ENCODE results near the gene TMEM100. TPM values are rescaled to one million over a fixed set of nuclear protein-coding genes. Genes with fewer than 3 reads are reported as not detected.

TMEM100 gene
- total and polyA plus RNA-seq, 2 experiments from 2014 or later = 0.39 TPM; not detected in 1

DNA sequence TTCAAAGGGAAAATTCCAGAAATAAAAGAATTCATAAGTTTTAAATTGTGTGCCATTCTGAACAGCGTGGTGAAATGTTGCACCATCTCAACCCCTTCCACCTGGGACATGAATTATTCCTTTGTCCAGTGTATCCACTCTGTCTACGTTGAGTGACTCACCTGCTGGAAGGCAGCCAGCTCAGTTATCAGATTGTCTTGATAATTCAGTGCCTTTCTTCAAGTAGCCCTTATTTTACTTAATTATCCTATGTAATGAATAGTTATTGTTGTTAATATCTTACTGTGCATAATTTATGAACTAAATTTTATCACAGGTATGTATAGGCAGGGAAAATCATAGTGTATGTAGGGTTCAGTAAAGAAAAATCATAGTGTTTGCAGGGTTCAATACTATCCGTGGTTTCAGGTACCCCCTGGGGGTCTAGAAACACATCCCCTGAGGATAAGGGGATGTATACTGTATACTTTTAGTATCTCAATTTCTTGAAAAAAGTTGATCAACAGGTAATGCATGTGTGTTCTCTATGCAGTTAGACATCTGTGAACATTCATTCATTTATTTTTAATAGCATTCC is 20.5 kb upstream of the TMEM100 start:
- no peak for DNase-seq (ENCODE audit: low read depth in 1 of 2, low spot score in 1 of 2)
- H3K36me3 ChIP-seq = no peaks in the 10 kb centered on the region
- H3K27me3 ChIP-seq = no peaks in the 10 kb centered on the region
- TF ChIP-seq, protein P1, sequence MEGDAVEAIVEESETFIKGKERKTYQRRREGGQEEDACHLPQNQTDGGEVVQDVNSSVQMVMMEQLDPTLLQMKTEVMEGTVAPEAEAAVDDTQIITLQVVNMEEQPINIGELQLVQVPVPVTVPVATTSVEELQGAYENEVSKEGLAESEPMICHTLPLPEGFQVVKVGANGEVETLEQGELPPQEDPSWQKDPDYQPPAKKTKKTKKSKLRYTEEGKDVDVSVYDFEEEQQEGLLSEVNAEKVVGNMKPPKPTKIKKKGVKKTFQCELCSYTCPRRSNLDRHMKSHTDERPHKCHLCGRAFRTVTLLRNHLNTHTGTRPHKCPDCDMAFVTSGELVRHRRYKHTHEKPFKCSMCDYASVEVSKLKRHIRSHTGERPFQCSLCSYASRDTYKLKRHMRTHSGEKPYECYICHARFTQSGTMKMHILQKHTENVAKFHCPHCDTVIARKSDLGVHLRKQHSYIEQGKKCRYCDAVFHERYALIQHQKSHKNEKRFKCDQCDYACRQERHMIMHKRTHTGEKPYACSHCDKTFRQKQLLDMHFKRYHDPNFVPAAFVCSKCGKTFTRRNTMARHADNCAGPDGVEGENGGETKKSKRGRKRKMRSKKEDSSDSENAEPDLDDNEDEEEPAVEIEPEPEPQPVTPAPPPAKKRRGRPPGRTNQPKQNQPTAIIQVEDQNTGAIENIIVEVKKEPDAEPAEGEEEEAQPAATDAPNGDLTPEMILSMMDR (IDR thresholded peaks at IDR 0.05; ENCODE audit: low read depth, low read length) = no peak
- no peak overlapping the region for H3K4me3 ChIP-seq
- no peaks in the 10 kb centered on the region for H3K4me1 ChIP-seq (ENCODE audit: low read depth)
- no peaks in the 10 kb centered on the region for H3K9me3 ChIP-seq (ENCODE audit: low read depth)
- H3K27ac ChIP-seq = no peak overlapping the region

DNA sequence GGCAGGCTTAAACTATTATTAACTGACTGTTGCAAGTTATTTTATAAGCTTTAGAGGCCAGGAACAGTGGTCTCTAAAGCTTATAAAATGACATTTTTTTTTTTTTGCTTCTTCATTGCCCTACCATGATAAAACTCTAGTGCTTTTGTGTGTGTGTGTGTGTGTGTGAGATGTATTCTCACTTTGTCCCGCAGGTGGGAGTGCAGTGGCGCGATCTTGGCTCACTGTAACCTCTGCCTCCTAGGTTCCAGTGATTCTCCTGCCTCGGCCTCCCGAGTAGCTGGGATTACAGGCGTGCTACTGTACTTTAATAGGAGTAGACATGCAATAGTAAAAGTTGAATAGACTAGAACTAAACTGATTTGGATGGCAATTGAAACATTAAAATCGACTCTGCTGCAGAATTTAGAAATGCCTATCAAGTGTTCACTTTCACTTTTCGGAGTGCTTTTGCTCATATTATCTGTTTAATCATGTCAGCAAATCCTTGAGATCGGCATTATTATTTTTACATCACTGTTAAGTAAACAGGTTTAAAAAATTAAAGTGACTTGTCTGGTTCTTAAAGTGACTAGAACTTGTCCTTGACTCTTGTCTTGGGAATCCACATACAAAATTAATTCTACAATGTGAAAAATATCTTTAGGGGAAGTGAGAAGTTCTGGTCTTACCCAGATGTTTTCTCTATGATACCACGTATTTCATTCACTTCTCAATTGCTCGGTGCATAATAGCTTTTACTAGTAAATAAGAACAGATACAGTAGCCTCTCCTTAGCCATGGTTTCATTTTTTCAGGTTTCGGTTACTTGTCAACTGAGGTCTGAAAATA is 19.8 kb upstream of the TMEM100 start:
- no peak overlapping the region for H3K27ac ChIP-seq

DNA sequence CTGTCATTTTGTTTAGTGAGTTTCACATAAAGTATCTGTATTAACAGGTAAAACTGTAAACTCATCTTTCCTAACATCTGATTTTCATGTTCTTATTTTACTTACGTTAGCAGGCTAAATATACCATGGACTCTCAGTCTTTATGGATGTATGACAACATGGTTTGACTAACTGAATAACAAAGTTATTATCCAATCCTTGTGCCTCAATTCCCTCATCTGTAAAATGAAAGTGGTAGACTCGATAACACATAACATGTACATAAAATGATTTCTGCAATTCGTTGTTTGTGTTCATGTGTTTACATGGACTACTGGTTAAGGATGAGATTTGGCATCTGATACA is 18.7 kb upstream of the TMEM100 start:
- Histone ChIP-seq H3K36me3 (no peaks in the 10 kb centered on the region), H3K27ac (no peak overlapping the region), H3K9me3 (ENCODE audit: low read depth) (no peaks in the 10 kb centered on the region), H3K4me1 (ENCODE audit: low read depth) (no peaks in the 10 kb centered on the region), H3K27me3 (no peaks in the 10 kb centered on the region), H3K4me3 (no peak overlapping the region)
- TF ChIP-seq, protein P1 (IDR thresholded peaks at IDR 0.05; ENCODE audit: low read depth, low read length) = no peak
- DNase-seq (ENCODE audit: low read depth in 1 of 2, low spot score in 1 of 2) = no peak

More for the DNA sequence above, 19.8 kb upstream of the TMEM100 start:
- Histone ChIP-seq H3K4me3 (no peak overlapping the region), H3K9me3 (ENCODE audit: low read depth) (no peaks in the 10 kb centered on the region), H3K4me1 (ENCODE audit: low read depth) (no peaks in the 10 kb centered on the region), H3K27me3 (no peaks in the 10 kb centered on the region), H3K36me3 (no peaks in the 10 kb centered on the region)
- TF ChIP-seq, protein P1 (IDR thresholded peaks at IDR 0.05; ENCODE audit: low read depth, low read length) = no peak
- no peak for DNase-seq (ENCODE audit: low read depth in 1 of 2, low spot score in 1 of 2)

DNA sequence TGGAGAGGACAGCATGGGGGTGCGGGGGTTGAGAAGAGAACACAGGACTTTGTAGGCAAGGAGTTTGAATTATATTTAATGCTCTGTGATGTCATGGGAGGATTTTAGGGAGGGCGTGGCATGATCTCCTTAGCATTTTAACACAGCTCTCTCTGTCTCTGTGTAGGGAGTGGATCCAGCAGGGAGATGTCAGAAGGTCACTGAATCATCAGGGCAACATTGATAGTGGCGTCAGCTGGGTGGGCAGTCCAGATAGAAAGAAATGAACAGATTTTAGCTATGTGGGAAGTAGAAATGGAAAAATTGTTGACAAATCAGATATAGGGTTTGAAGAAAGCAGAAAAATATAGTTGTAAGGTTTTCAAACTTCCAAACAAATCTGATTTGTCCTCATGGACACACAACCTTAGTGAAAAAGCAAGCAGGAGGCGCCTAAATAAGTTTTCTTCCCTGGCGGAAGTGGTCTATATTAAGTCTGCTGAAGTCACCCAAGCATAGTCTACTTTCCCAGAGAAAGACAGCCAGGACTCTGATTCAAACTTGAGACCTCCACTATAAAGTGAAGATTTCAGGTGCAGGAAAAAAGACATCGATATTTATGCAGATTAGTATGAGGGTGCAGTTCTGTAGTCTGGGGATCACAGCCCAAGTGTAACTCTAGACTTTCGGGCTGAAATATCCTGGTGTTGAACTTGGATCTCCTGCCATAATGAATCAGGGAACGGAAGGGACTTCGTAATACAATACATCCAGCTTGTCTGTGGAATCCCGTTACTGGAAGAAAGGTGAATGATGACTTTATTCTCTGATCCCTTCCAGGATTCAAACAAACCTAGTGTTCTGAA is 18.1 kb upstream of the TMEM100 start:
- TF ChIP-seq, protein P1 (IDR thresholded peaks at IDR 0.05; ENCODE audit: low read depth, low read length) = no peak
- no peak overlapping the region for H3K27ac ChIP-seq
- no peaks in the 10 kb centered on the region for H3K36me3 ChIP-seq
- H3K9me3 ChIP-seq (ENCODE audit: low read depth) = no peaks in the 10 kb centered on the region
- no peak for DNase-seq (ENCODE audit: low read depth in 1 of 2, low spot score in 1 of 2)
- H3K27me3 ChIP-seq = no peaks in the 10 kb centered on the region
- no peak overlapping the region for H3K4me3 ChIP-seq
- no peaks in the 10 kb centered on the region for H3K4me1 ChIP-seq (ENCODE audit: low read depth)

DNA sequence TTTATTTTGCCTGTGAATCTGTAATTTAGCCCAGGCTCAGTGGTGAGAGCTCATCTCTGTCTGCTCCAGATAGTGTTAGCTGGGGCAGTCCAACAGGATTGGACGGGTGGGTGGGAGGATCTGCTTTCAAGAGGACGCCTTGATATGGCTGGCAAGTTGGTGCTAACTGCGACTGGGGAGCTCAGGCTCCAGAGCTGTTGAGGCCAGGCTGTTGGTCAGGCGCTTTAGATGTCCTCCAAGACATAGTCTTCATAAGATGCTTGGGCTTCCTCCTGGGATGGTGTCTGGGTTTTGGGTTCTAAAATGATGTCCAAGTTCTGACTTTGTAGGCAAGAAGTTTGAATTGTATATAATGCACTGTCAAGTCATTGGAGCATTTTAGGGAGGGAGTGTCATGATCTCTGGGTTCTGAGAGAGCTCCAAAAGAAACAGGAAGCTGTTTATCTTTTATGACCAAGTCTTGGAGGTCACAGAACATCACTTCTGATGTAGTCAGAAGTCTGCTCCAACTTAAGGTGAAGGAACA is 15.4 kb upstream of the TMEM100 start:
- Histone ChIP-seq H3K4me1 (ENCODE audit: low read depth) (peaks cover 15% of the 10 kb centered on the region), H3K36me3 (no peaks in the 10 kb centered on the region), H3K27ac (no peak overlapping the region), H3K27me3 (no peaks in the 10 kb centered on the region), H3K9me3 (ENCODE audit: low read depth) (no peaks in the 10 kb centered on the region), H3K4me3 (no peak overlapping the region)
- TF ChIP-seq, protein P1 (IDR thresholded peaks at IDR 0.05; ENCODE audit: low read depth, low read length) = no peak
- DNase-seq (ENCODE audit: low read depth in 1 of 2, low spot score in 1 of 2) = no peak
